NCI-H146 treated with DMSO at 0.1 percent for 48 hours (cell line): ENCODE data around the gene SOX10.
"Not testable (repeated sequence)": the region's sequence is repeated elsewhere in the genome, so short reads cannot be mapped to it uniquely, and the experiment has no call there.

Experiments used
- DNase-seq: peaks from one replicate; lab custom pipeline; 2025; ENCODE audit not compliant: unreplicated experiment; lab: John Stamatoyannopoulos, UW

The SOX10 gene

DNA sequence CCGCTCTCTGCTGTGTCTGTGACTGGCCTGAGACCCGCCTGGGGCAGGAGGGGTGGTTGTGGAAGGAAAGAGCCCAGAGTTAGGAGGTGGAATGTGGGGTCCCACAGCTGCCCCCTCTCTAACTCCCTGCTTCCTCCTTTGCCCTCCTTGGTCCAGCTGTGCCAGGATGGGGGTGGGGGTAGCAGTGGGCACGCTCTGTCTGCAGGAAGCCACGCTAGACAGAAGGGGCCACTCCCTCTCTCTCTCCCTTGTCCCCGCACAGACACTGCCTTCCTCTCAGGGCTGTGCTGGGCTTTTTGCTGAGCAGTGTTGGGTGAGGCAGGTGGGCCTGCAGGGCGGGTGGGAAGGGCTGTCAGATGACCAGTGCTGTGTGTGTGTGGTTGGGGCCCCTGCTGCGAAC is 2.0 kb upstream of the SOX10 start:
- no peak for DNase-seq

DNA sequence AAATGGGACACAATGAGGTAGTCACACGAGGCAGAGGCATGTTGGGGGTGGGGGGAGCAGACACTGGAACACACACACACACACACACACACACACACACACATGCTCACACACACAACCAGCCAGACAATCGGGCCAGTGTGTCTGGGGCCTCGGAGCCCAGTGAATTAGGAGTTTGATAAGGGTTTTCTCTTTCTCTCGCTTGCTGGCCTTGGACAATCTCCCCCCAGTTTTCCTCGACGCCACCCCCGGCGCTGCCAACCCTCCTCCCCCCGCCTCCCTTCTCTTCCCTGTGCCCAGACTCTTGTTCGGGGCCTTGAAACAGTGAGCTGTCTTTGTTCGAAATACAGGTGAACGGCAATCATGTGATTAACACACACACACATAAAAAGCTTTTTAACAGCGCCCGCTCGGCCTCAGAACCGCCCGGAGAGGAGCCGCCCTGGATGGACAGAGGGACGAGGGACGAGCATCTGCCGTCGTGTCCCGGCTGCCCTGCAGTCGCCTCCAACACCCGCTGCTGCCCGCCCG is 1.5 kb upstream of the SOX10 start:
- DNase-seq = no peak

DNA sequence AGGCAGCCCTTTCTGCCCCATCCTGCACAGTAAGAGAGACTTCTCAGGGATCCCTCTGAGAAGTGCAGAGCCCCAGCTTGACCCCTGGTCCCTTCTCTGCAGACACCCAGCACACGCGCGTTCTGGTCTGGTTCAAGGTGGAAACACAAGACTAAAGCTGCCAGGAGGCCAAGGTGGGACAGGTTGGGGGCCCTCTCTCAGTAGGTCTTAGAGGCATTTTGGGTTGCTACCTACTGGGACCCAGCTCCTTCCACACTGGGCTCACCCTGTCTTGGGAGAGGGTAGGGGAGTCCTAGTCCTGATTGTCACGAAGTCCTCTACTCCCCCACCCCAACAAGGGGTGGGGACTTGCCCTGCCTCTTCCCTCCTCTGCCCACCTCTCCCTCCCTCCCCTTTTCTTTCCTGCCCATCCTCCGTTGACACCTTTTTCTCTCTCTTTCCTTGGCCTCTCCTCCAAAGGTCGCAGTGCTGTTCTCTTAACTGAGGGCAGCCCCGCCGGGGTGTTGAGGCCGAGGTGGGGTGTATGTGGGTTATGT is 763 bp upstream of the SOX10 start:
- DNase-seq = no peak

DNA sequence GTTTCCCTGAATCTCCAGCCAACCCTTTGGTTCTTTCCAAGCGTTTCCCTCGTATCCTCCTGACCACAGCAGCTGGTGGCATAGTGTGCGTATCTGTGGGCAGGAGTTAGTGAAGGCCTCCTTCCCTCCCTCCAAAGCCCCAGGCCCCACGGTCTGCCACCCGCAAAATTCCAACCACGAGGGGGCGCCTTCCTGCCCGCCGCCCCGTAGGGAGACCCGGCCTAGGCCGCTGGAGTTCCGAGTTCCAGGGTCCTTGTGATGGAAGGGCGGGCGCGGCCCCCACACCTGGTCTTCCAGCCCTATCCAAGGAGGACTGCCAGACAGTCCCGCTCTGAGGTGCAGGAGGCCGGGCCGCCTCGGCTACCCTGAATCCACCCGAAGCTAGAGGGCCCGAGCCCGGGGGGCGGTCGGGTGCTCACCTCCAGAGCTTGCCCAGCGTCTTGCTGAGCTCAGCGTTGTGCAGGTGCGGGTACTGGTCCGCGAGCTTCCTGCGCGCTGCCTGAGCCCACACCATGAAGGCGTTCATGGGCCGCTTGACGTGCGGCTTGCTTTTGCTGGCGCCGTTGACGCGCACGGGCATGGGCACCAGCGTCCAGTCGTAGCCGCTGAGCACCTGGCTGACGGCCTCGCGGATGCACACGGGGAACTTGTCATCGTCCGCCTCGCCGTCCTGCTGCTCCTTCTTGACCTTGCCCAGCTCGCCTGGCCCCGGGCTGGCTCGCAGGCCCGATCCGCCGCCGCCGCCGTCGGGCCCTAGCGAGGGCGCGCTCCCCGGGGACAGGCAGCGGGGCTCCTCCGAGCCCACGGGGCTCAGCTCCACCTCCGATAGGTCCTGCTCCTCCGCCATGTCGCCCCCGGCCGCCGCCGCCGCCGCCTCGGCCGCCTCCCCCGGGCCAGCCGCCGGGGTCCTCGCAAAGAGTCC is 1.2 kb downstream of the SOX10 start:
- DNase-seq = no peak

DNA sequence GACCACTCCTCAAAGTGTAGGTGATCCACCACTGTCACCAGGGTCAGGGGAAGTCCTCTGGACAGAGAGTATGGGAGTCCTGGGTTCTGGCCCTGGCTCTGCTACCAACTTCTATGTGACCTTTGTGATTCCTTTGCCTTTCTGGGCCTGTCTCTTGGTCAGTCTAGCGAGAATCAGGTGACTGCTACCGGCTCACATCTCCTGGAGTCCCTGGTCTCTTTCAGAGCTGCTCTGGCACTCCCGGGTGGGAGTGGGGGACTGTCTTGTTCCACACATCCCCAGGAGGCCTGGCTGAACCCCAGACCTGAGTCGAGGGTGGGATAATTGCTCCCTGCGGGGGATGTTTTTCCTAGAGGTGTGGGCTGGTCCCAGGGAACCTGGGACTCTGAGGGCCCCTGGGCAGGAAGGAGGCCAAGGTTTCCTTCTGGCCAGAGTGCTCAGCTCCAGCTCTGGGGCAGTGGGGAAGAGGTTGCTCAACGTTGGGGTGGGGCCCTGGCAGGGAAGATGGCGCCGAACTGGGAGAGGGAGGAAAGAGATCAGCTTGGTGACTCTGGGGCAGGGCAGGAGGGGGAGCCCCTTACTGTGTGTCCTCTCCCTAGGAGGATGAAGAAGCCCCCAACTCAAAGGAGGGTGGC is 2.1 kb downstream of the SOX10 start:
- no peak for DNase-seq

DNA sequence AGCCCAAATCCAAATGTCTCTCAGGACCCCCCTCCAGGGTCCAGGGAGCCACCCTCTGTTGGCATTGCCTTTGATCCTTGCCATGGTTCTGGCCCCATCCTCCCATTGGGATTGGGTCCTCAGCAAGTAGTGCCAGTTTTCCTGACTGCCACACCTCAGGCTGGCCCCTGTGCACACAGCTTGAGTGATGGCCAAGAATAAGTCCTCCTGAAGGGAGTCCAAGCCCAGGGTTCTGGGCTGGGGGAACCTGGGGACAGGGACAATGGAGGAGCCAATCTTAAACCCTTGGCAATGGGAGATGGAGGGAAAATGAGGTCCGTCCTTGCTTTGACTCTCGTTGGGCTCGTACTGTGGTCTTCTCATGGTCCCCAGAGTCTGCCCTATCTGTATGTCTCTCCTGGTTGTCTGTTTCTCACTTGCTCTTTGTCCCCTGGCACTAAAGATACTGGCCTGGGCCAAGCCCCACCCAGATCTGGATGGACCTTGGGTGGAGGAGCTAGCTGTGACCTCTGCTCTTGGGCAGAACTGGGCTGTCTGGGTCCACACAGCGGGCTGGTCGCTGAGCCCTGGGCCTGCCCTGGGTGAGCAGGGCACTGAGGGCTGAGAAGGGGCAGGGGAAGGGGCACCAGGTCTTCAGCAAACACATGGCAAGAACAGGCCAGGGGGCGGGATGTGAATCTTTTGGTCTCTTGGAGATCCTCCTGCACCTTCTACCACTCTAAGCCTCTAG is 2.9 kb downstream of the SOX10 start:
- DNase-seq = no peak

DNA sequence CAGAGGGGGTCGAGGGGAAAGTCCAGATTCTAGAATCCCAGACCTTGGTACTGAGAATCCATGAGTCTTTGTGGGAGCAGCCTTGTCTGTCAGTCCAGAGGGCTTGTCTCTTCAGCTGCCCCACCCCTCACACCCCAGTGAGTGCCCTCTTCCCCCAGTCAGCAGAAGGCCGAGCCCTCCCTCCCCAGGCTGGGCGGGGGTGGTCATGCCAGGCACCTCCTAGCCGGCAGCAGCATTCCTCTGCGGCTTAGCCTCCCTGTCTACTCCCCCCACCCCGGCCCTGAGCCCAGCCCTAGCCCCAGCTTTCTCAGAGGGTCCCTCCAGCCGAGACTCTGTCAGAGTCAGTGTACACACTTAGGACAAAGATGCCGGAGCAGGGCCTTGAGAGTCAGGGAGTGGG is 4.6 kb downstream of the SOX10 start:
- no peak for DNase-seq

DNA sequence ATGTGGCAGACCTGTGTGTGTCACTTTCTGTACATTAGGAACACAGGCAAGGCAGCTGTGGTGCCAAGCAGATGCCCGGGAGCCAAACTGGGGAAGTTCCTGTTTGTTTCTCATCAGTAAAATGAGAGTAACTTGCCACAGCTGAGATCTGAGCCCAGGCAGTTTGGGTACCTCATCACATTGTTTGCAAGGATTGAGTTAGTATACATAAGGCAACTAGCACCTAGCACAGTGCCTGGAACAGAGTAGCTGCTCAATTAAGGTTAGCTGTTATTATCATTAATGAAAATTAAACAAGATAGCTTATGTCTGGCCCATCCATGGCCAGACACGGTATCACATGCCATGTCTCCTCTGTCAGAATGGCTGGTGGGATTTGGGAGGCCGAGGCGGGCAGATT is 7.8 kb downstream of the SOX10 start:
- DNase-seq = no peak

DNA sequence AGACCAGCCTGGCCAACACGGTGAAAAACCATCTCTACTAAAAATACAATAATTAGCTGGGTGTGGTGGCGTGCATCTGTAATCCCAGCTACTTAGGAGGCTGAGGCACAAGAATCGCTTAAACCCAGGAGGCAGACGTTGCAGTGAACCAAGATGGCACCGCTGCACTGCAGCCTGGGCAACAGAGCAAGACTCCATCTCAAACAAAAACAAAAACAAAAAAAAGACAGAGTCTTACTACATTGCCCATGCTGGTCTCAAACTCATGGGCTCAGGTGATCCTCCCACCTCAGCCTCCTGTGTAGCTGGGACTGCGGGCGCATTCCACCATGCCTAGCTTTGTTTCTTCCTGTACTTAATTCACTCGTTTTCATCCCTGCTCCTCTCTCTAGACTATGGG is 8.3 kb downstream of the SOX10 start:
- DNase-seq = not testable (repeated sequence)

DNA sequence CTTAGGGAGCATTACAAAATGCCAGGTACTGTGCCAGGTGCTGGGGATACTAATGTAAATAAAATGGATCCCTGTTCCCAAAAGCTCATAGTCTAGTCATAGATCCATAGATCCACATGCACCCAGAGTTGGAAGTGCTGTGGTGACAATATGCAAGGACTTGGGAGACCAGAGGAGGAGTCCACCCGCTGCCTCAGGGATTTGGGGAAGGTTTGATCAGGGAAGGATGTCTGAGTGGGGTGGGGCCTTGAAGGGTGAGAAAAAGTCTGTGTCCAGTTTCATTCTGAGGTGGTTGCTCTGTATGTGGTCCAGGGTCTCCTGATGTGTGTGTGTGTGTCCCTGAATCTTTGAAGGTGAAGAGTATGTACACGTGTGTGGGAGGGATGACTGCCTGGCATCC is 9.2 kb downstream of the SOX10 start:
- DNase-seq = no peak

DNA sequence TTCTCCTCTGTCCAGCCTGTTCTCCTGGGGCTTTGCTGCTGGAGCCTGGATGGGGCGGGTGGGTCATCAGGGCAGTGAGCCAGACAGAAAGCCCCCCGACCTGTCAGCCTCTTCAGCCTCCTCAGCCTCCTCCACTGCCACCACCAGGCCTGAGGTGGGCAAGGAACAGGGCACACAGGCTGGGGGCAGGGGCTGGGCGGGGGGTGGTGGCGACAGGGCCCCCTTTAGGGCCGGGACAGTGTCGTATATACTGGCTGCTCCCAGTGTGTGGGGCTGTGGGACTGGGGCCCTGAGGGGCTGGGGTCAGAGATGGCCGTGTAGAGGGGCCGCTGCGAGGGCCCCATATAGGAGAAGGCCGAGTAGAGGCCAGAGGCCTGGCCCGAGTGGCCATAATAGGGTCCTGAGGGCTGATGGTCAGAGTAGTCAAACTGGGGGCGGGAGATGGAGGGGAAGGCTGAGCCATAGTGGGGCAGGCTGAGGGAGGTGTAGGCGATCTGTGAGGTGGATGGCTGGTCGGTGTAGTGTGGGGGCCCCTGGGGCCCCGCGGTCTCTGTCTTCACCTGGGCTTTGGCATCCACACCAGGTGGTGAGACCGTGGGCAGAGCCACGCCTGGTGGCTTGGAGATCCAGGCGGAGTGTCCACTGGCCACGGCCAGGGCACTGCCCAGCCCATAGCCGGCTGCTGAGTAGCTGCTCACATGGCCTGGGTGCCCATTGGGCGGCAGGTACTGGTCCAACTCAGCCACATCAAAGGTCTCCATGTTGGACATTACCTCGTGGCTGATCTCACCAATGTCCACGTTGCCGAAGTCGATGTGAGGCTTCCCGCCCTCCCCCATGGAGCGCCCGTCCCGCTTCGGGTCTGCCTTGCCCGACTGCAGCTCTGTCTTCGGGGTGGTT is 10.8 kb downstream of the SOX10 start:
- no peak for DNase-seq

DNA sequence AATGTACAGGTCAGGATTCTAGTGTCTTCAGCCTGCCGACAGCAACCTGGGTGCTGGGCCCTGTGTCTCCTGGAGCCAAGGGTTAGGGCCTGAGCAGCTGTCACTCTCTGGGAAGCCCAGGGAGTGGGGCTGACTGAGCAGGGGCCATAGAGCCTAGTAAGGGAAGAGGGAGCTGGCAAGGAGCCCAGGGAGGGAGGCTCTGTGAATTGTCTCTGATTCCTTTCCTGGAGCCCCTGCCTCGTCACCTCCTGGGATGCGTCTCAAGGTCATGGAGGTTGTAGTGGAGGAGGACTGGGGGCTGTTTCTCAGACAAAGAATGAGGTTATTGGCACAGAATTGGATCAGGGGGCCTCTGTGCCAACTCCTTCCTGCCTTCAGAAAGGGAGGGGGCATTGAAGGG is 11.8 kb downstream of the SOX10 start:
- no peak for DNase-seq

DNA sequence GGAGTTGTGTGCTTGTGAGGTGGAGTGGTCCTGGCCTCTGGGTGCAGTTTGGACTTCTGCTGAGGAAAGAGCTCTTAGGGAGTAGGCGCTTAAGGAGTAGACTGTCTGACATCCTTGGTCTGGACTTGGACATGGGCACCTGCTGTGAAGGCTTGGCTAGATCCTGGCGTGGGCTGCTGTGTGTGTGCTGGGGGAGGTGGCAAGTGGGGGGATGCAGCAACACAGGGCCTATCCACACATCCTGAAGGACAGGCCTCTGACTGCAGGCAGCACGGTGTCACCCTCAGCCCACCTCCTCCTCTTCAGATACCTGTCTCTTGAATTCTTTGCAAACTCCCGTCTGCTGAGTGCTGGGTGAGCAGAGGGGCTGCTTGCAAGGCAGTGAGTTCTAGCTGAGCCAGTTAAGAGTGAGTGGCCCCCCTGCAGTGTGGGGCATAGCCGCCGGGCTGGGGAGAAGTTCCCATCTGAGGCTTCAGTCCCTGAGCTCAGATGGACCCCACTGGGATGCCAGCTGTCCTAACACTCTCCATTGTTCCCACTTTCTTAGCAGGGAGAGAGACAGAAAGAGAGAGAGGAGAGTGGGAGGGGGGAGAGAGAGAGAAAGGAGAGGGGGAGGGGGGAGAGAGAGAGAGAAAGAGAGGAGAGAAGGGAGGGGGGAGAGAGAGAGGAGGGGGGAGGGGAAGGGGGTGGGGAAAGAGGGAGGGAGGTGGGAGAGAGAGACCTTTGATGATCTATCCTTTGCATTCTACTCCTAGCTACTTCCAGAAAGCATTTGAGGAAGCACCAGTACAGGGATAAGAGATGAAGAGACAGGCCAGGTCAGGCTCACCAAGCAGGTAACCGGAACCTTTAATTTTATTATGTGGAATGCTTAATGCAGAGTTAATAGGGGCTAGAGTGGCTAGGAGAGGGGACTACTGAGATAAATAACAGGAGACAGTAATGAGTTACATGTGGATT is 12.6 kb downstream of the SOX10 start:
- peak; percentile 11 for DNase-seq

DNA sequence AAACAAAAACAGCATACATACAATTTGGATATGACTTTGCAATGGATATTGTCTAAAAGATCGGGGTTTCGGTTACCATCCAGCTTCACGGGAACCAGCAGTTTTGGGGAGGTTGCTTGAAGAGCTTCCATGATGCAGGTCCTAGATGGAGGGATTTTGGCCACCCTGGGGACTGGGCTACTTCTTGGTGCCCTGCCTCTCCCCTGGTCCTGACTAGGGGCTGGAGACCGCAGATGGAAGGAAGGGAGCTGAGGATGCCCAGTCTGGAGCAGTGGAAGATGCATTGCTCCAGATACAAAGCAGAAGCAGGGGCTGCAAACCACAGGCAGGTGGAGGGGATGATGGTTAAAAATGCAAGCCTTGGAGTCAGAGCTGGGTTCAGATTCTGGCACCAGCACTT is 13.5 kb downstream of the SOX10 start:
- DNase-seq = no peak

DNA sequence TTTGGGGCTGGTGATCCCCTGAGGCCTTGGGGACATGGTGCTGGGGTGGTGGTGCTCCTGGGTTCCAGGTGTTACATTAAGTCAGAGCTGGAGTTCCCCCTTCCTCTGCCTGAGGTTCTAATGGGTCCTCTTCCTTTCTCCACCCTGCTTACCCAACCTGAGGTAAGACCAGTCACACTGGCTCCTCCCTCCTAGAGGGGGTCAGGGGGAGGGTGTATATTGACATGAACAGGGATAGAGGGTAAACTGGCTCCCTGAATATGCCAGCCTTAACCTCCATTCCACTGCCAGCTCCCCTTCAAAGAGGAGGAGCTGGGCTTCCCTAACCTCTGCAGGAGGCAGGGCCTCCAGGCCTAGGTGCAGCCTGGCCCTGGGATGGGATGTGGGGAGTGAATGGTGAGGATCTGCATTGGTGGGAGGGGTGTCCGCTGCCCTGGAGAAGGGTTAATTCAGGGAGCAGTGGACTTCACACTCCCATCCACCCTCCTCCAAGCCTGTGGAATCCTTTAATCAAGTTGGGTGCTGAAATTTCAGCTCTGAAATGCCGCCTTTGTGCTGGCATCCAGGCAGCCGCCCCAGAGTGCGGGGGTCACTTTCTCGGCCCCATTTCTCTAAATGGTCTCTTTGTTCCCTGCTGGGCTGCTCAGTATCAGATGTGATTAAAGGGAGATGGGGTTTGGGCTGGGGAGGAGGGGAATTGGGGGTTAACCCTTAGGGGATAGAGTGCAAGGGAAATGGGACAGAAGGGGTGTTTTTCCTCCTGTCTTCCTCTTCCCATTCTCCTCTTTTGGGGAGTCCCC is 15.7 kb downstream of the SOX10 start:
- no peak for DNase-seq

DNA sequence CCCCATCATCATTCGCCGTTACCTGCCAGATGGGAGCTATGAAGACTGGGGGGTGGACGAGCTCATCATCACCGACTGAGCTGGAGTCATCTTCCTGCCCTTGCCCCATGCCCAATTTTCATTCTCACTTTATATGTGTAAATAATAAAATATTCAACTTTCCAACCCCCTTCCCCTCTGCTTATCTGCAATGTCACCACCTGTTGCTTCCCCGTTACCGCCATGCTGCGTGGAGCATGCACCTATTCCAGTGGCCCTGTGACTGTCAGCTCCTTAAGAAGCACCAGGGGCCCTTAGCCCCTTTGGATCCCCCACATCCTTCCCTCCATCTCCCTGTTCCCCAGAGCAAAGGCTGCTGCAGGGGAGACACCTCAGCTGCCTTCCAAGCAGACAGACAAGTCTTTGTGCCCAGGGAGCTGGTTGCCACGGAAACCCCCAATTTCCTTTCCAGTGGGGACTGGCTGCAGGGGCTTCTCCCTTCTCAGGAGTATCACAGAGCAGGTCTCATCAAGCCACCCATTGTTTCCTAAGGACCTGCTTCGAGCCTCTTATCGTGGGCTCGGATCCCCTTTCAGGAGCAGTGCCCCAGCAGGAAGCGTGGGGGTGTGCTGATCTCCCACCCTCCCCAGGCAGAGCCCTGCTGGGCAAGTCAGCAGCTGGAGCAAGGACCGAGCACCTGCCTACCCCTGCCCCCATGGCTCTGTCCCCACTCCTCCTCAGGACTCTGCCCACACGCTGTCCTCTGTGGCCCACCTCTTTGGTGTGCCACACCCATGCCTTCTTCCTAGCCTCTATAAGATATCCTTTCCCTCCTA is 16.5 kb downstream of the SOX10 start:
- DNase-seq = no peak

DNA sequence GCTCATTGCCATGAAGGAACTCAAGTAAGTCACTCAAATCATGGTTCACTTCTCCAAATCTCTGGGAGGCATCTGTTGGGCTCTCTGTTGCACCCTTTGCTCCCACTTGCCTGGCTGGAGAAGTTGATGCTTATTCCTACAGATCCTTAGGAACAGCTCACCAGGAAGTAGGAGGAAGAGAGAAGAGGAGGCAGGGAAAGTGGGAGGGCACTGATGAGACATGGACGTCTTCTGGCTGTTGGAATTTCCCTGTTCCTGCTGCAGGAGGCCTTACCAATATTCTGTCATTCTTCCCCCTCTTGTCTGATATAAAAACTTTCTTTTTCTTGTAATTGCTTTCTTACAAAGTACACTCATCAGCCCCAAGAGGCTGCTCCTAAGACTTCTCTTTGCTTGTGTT is 17.2 kb downstream of the SOX10 start:
- DNase-seq = no peak
